OCI-LY7 (cell line): ENCODE data around the gene SINHCAF. TPM values are rescaled to one million over a fixed set of nuclear protein-coding genes. Genes with fewer than 3 reads are reported as not detected.

Experiments used
- BruUV-seq: library from RNA; stranded (reverse); fragments of 400-500 nt; replicated peaks from 2 replicates; lab custom pipeline; 2021; lab: Mats Ljungman, UMichigan
- CTCF ChIA-PET: fragments of 300-600 bp; sonication (Branson Sonifier 250); formaldehyde crosslinking; loops from one replicate; lab custom pipeline; 2022; ENCODE audit warnings: antibody characterized with exemption; ENCODE audit not compliant: unreplicated experiment; lab: Charles Lee
- POLR2A ChIA-PET: fragments of 300-600 bp; sonication (Branson Sonifier 250); formaldehyde crosslinking; loops from one replicate; lab custom pipeline; 2022; ENCODE audit warnings: antibody characterized with exemption; lab: Charles Lee
- DNase-seq: peaks from one replicate; pipeline ENCODE4 v3.0.0-alpha.2; 2015; ENCODE audit warnings: low spot score
- H2AFZ ChIP-seq: fragments of 200-600 bp; sonication (generic), shearing (Covaris generic); 2 replicates; pipeline ENCODE4 v1.6.1; 2014; ENCODE audit warnings: mild to moderate bottlenecking, antibody characterized with exemption, low read length, moderate library complexity
- H3K27ac ChIP-seq: fragments of 200-600 bp; sonication (generic); 2 replicates; pipeline ENCODE4 v1.5.1; 2014; ENCODE audit warnings: mixed run types, low read depth, mild to moderate bottlenecking, moderate library complexity, low read length, inconsistent platforms; ENCODE audit not compliant: poor library complexity, severe bottlenecking
- H3K36me3 ChIP-seq: fragments of 200-600 bp; sonication (generic); 2 replicates; pipeline ENCODE4 v1.6.1; 2014; ENCODE audit warnings: mild to moderate bottlenecking, antibody characterized with exemption, low read length, moderate library complexity, mixed read lengths; ENCODE audit not compliant: insufficient read depth
- H3K4me1 ChIP-seq: fragments of 200-600 bp; sonication (generic); 2 replicates; pipeline ENCODE4 v1.5.1; 2014; ENCODE audit warnings: mild to moderate bottlenecking, low read length; ENCODE audit not compliant: insufficient read depth, poor library complexity, severe bottlenecking
- H3K4me2 ChIP-seq: fragments of 200-600 bp; sonication (generic); 2 replicates; pipeline ENCODE4 v1.6.1; 2014; ENCODE audit warnings: mild to moderate bottlenecking, low read length
- H3K4me3 ChIP-seq: fragments of 200-600 bp; sonication (generic); 2 replicates; pipeline ENCODE4 v1.5.1; 2014; ENCODE audit warnings: mild to moderate bottlenecking, low read depth, low read length; ENCODE audit not compliant: poor library complexity, severe bottlenecking
- H3K79me2 ChIP-seq: fragments of 200-600 bp; sonication (generic); 2 replicates; pipeline ENCODE4 v1.6.1; 2016; ENCODE audit warnings: low read depth, mild to moderate bottlenecking, low read length, moderate library complexity, mixed read lengths; ENCODE audit not compliant: insufficient read depth
- H3K9me2 ChIP-seq: fragments of 200-600 bp; sonication (generic); 2 replicates; pipeline ENCODE4 v1.6.1; 2016; ENCODE audit warnings: mild to moderate bottlenecking, low read length, mixed read lengths; ENCODE audit not compliant: insufficient read depth
- H3K9me3 ChIP-seq: fragments of 200-600 bp; sonication (generic); 2 replicates; pipeline ENCODE4 v1.6.1; 2014; ENCODE audit warnings: mild to moderate bottlenecking, mixed run types, low read length, mixed read lengths
- H4K20me1 ChIP-seq: fragments of 200-600 bp; sonication (generic); 2 replicates; pipeline ENCODE4 v1.6.1; 2014; ENCODE audit warnings: mild to moderate bottlenecking, antibody characterized with exemption, low read length, moderate library complexity, mixed read lengths; ENCODE audit not compliant: insufficient read depth
- EZH2phosphoT487 ChIP-seq: fragments of 200-600 bp; sonication (generic); IDR thresholded peaks from 2 replicates; pipeline ENCODE4 v1.6.1; 2018; ENCODE audit warnings: low read depth, borderline replicate concordance, mild to moderate bottlenecking, mixed run types, antibody characterized with exemption, low read length, moderate library complexity, mixed read lengths
- intact Hi-C: fragments of 100-400 bp; cut with micrococcal nuclease; formaldehyde crosslinking; loops from one replicate; pipeline ENCODE4 v1.10.0; 2022; ENCODE audit not compliant: unreplicated experiment
- total RNA-seq, 2 experiments: library from RNA; depleted of rRNA in 1 of 2; stranded (reverse); fragments of >200 nt in 1 of 2; shearing (Covaris generic) in 1 of 2; gene quantifications; 2 replicates each; pipeline ENCODE4 v1.2.3, GENCODE V29; 2014 to 2022
- TF ChIP-seq, protein P1 (sequence below): fragments of 200-600 bp; sonication (generic); conservative IDR thresholded peaks from 2 replicates; pipeline ENCODE4 v1.5.1; 2014; ENCODE audit warnings: mild to moderate bottlenecking, antibody characterized with exemption, low read length, moderate library complexity, mixed read lengths

The SINHCAF gene
- total RNA-seq, 2 experiments from 2014 or later = 51.0 to 86.2 TPM

DNA sequence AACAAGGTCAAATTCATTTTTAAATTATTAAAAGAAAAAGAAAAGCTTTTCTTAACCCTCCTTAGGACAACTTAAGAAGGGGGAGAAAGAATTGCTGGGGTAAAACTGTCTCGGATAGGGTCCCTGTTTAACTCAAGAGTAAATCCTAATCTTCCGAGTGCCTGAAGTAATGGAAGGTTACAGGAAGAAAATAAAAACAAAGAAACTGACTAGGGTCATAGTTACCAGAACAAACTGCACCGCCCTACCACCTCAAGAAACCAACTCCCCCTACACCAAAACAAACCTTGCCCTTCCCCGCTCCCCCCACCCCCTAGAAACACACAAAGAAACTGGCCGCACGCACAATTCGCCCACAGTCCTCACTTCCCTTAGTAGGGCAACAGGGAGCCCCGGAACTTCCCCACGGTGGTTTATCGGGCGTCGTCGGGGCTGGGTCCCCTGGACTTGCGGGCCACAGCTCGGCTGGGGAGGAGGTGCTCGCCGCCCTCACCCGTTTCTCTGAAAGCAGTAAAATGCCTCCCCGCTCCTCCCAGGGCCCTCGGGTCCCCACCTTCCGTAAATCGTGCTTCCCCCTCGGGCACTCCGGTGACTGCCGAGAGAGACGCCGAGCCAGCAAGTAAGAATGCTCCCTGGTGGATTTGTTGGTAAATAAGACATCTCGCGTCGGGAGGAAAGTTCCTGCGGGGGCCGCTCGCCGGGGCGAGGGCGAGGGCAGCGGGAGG is 2.4 kb downstream of the SINHCAF start:
- no peak for TF ChIP-seq EZH2phosphoT487
- TF ChIP-seq, protein P1, sequence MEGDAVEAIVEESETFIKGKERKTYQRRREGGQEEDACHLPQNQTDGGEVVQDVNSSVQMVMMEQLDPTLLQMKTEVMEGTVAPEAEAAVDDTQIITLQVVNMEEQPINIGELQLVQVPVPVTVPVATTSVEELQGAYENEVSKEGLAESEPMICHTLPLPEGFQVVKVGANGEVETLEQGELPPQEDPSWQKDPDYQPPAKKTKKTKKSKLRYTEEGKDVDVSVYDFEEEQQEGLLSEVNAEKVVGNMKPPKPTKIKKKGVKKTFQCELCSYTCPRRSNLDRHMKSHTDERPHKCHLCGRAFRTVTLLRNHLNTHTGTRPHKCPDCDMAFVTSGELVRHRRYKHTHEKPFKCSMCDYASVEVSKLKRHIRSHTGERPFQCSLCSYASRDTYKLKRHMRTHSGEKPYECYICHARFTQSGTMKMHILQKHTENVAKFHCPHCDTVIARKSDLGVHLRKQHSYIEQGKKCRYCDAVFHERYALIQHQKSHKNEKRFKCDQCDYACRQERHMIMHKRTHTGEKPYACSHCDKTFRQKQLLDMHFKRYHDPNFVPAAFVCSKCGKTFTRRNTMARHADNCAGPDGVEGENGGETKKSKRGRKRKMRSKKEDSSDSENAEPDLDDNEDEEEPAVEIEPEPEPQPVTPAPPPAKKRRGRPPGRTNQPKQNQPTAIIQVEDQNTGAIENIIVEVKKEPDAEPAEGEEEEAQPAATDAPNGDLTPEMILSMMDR = no peak
- CTCF ChIA-PET = interaction anchor here (1.7 kb wide), 1 partner anchor 52 kb away, joined by 4 read pairs; no protein-coding TSS in a partner anchor
- no TSS peak for BruUV-seq

GRCh38 chr12:31322801-31323207 is 3.1 kb downstream of the SINHCAF start:
- no TSS peak for BruUV-seq
- TF ChIP-seq, protein P1 = no peak
- no peak for TF ChIP-seq EZH2phosphoT487
- Histone ChIP-seq H2AFZ (no peak overlapping the region), H3K4me2 (peak overlapping the region; percentile 87), H3K36me3 (no peaks in the 10 kb centered on the region), H4K20me1 (peaks cover 49% of the 10 kb centered on the region), H3K79me2 (peaks cover 81% of the 10 kb centered on the region), H3K4me1 (peaks cover 59% of the 10 kb centered on the region), H3K4me3 (peak overlapping the region; percentile 86), H3K9me2 (no peaks in the 10 kb centered on the region), H3K9me3 (no peaks in the 10 kb centered on the region), H3K27ac (no peak overlapping the region)
- CTCF ChIA-PET = interaction anchor here (1.7 kb wide), 1 partner anchor 51 kb away, joined by 4 read pairs; no protein-coding TSS in a partner anchor
- POLR2A ChIA-PET = interaction anchor here (0.5 to 1.3 kb wide), 5 partner anchors 8 to 268 kb away, joined by 3 to 4 read pairs (median 3); partner anchors contain the start of gene DENND5B
- no peak for DNase-seq
- intact Hi-C loops = loop anchor here (5.0 to 10.0 kb wide), 4 partner anchors 264 to 952 kb away; partner anchors contain the start of gene ETFBKMT

More for the DNA sequence above, 2.4 kb downstream of the SINHCAF start:
- peaks cover 42% of the 10 kb centered on the region for H4K20me1 ChIP-seq
- DNase-seq = peak; percentile 64
- no peaks in the 10 kb centered on the region for H3K36me3 ChIP-seq
- peaks cover 73% of the 10 kb centered on the region for H3K79me2 ChIP-seq
- peak overlapping the region; percentile 48; the same call in 1 of the 2 replicates for H2AFZ ChIP-seq
- no peaks in the 10 kb centered on the region for H3K9me2 ChIP-seq
- intact Hi-C loops = loop anchor here (5.0 to 10.0 kb wide), 4 partner anchors 264 to 951 kb away; partner anchors contain the start of gene ETFBKMT
- peak overlapping the region; percentile 69 for H3K27ac ChIP-seq
- no peaks in the 10 kb centered on the region for H3K9me3 ChIP-seq
- POLR2A ChIA-PET = interaction anchor here (0.5 to 1.3 kb wide), 5 partner anchors 9 to 267 kb away, joined by 3 to 4 read pairs (median 3); partner anchors contain the start of gene DENND5B
- peaks cover 51% of the 10 kb centered on the region for H3K4me1 ChIP-seq
- H3K4me2 ChIP-seq = peak overlapping the region; percentile 87
- H3K4me3 ChIP-seq = peak overlapping the region; percentile 86
